Endothelial cell of umbilical vein (primary cell): Measurements from ENCODE around the gene DGKG. TPM values are rescaled to one million over a fixed set of nuclear protein-coding genes. Genes with fewer than 3 reads are reported as not detected.

ENCODE experiments used
- BruUV-seq: library from RNA; stranded (reverse); fragments of 400-500 nt; replicated peaks from 2 replicates; lab custom pipeline; 2021; lab: Mats Ljungman, UMichigan
- CTCF ChIA-PET: fragments of 300-600, 350-600 bp; sonication (Branson Sonifier 250); formaldehyde crosslinking; loops from one replicate; lab custom pipeline; 2021; ENCODE audit warnings: antibody characterized with exemption, inconsistent platforms; lab: Charles Lee
- POLR2A ChIA-PET: fragments of 300-600, 350-600 bp; sonication (Branson Sonifier 250); formaldehyde crosslinking; loops from one replicate; lab custom pipeline; 2021; ENCODE audit warnings: antibody characterized with exemption, inconsistent platforms; lab: Charles Lee
- DNase-seq: peaks from one replicate; pipeline ENCODE4 v3.0.0-alpha.2; 2011; ENCODE audit warnings: low read depth, low spot score
- FAIRE-seq: peaks from 2 replicates; lab custom pipeline; 2011; peaks lifted over from hg19 to GRCh38; lab: Jason Lieb, UNC
- H2AFZ ChIP-seq: 2 replicates; pipeline ENCODE4 v1.6.0; 2012; ENCODE audit warnings: low read depth, low read length, control low read depth, inconsistent platforms
- H3K27ac ChIP-seq: 2 replicates; pipeline ENCODE4 v1.5.1; 2011; ENCODE audit warnings: low read depth, mild to moderate bottlenecking, control low read depth, low read length, moderate library complexity; ENCODE audit not compliant: insufficient read depth
- H3K27me3 ChIP-seq, 2 experiments: 2 replicates each; pipeline versions ENCODE4 v1.6.0 to v1.6.1; 2011; ENCODE audit warnings: low read length in 2 of 2, mixed read lengths in 1 of 2; ENCODE audit not compliant: control insufficient read depth in 2 of 2, insufficient read depth in 2 of 2
- H3K36me3 ChIP-seq, 2 experiments: 2 replicates in 1 of 2; 3 replicates in 1 of 2; pipeline ENCODE4 v1.5.1; 2011; ENCODE audit warnings: low read length in 2 of 2, mild to moderate bottlenecking in 1 of 2, moderate library complexity in 1 of 2; ENCODE audit not compliant: control insufficient read depth in 2 of 2, insufficient read depth in 2 of 2; ENCODE audit errors: extremely low read depth in 1 of 2
- H3K4me1 ChIP-seq: 3 replicates; pipeline ENCODE4 v1.5.1; 2011; ENCODE audit warnings: mild to moderate bottlenecking, low read length; ENCODE audit not compliant: control insufficient read depth, insufficient read depth; ENCODE audit errors: extremely low read depth
- H3K4me2 ChIP-seq: 2 replicates; pipeline ENCODE4 v1.6.1; 2011; ENCODE audit warnings: low read length, control low read depth, mixed read lengths; ENCODE audit not compliant: insufficient read depth
- H3K4me3 ChIP-seq, 3 experiments: fragments of 200-600 bp in 1 of 3; sonication (generic), shearing (Covaris generic) in 1 of 3; replicated peaks in 1 of 3; 2 replicates each; pipeline ENCODE4 v1.5.1; 2011 to 2016; ENCODE audit warnings: control low read depth in 3 of 3, low read length in 3 of 3, mild to moderate bottlenecking in 2 of 3, inconsistent platforms in 1 of 3, low read depth in 1 of 3, moderate library complexity in 1 of 3; ENCODE audit not compliant: insufficient read depth in 1 of 3
- H3K79me2 ChIP-seq: 2 replicates; pipeline ENCODE4 v1.6.0; 2012; ENCODE audit warnings: low read length, inconsistent platforms; ENCODE audit not compliant: control insufficient read depth, insufficient read depth
- H3K9ac ChIP-seq: replicated peaks from 2 replicates; pipeline ENCODE3; 2011; ENCODE audit warnings: low read length, control low read depth; ENCODE audit not compliant: insufficient read depth; ENCODE audit errors: extremely low read depth
- H3K9me1 ChIP-seq: replicated peaks from 3 replicates; pipeline ENCODE4 v1.6.0; 2011; ENCODE audit warnings: mild to moderate bottlenecking, low read length; ENCODE audit not compliant: control insufficient read depth, insufficient read depth; ENCODE audit errors: extremely low read depth
- H3K9me3 ChIP-seq: replicated peaks from 2 replicates; pipeline ENCODE4 v1.5.1; 2012; ENCODE audit warnings: low read length, inconsistent platforms; ENCODE audit not compliant: control insufficient read depth, insufficient read depth
- H4K20me1 ChIP-seq: replicated peaks from 2 replicates; pipeline ENCODE3; 2011; ENCODE audit warnings: mild to moderate bottlenecking, low read length; ENCODE audit not compliant: control insufficient read depth, insufficient read depth; ENCODE audit errors: extremely low read depth
- CTCF ChIP-seq, 2 donors: IDR thresholded peaks; 1 replicate in 1 of 2; 2 replicates in 1 of 2; pipeline ENCODE4 v1.5.1; 2011; ENCODE audit warnings: low read length in 2 of 2, mild to moderate bottlenecking in 2 of 2, moderate library complexity in 2 of 2, control low read depth in 1 of 2, inconsistent platforms in 1 of 2, low read depth in 1 of 2; ENCODE audit not compliant: insufficient read depth in 1 of 2; ENCODE audit errors: extremely low read depth in 1 of 2
- EZH2 ChIP-seq: IDR thresholded peaks from 2 replicates; pipeline ENCODE4 v1.6.1; 2012; ENCODE audit warnings: borderline replicate concordance, low read depth, mild to moderate bottlenecking, moderate library complexity, low read length, inconsistent platforms; ENCODE audit not compliant: severe bottlenecking
- FOS ChIP-seq: IDR thresholded peaks from 2 replicates; pipeline ENCODE4 v1.6.1; 2011; ENCODE audit warnings: mild to moderate bottlenecking, low read length, moderate library complexity, borderline replicate concordance; ENCODE audit not compliant: insufficient read depth
- GATA2 ChIP-seq: IDR thresholded peaks from 2 replicates; pipeline ENCODE4 v1.7.0; 2011; ENCODE audit warnings: low read depth, mild to moderate bottlenecking, moderate library complexity, mixed read lengths, low read length; ENCODE audit not compliant: insufficient read length, insufficient read depth
- JUN ChIP-seq: IDR thresholded peaks from 2 replicates; pipeline ENCODE4 v1.6.1; 2011; ENCODE audit warnings: borderline replicate concordance, low read depth; ENCODE audit not compliant: insufficient read length, insufficient read depth
- MAX ChIP-seq: IDR thresholded peaks from 2 replicates; pipeline ENCODE4 v1.6.1; 2011; ENCODE audit not compliant: insufficient read depth, insufficient read length
- MYC ChIP-seq: IDR thresholded peaks from one replicate; pipeline ENCODE4 v1.6.1; 2011; ENCODE audit warnings: mild to moderate bottlenecking, low read depth, low read length
- POLR2A ChIP-seq: IDR thresholded peaks from 2 replicates; pipeline ENCODE4 v1.6.1; 2012; ENCODE audit warnings: low read depth, mild to moderate bottlenecking, control low read depth, low read length
- POLR2AphosphoS5 ChIP-seq: IDR thresholded peaks from 2 replicates; pipeline ENCODE4 v1.6.1; 2012; ENCODE audit warnings: low read depth, mild to moderate bottlenecking, control low read depth, low read length, moderate library complexity; ENCODE audit not compliant: insufficient read depth
- dilution Hi-C: fragments of 300-500 bp; cut with MboI; formaldehyde crosslinking; loops from one replicate; pipeline ENCODE4 v1.15.0; 2019; ENCODE audit warnings: low sequenced_read_pairs; ENCODE audit not compliant: extremely low pct_ligation_motif_present
- intact Hi-C: fragments of 100-400 bp; cut with micrococcal nuclease; formaldehyde crosslinking; loops from one replicate; pipeline ENCODE4 v1.10.0; 2022
- polyA plus RNA-seq, 4 experiments: library from polyadenylated mRNA; depleted of rRNA in 3 of 4; stranded (reverse) in 3 of 4; unstranded in 1 of 4; fragments of >200 nt; gene quantifications; 2 replicates each; pipeline versions ENCODE4 v1.2.1 to v1.2.3, GENCODE V29; 2011 to 2012; ENCODE audit warnings: missing spikeins in 1 of 4
- total RNA-seq: library from RNA; stranded (reverse); gene quantifications from 2 replicates; pipeline ENCODE4 v1.2.3, GENCODE V29; 2021

Gene DGKG
- total and polyA plus RNA-seq, 2 donors (not counting 3 experiments of a cell fraction or from before 2014, with no cell fraction given): not detected

GRCh38 chr3:186133980-186134379, 228.1 kb downstream of the DGKG start:
- Histone ChIP-seq H4K20me1 (no peaks in the 10 kb centered on the region), H3K9me3 (no peaks in the 10 kb centered on the region), H3K27me3 (no peaks in the 10 kb centered on the region), H3K79me2 (no peaks in the 10 kb centered on the region), H3K4me1 (no peaks in the 10 kb centered on the region), H3K27ac (no peak overlapping the region), H3K4me2 (no peak overlapping the region), H3K9ac (no peak overlapping the region), H3K36me3 (no peaks in the 10 kb centered on the region), H3K4me3 (no peak overlapping the region), H2AFZ (no peak overlapping the region), H3K9me1 (no peaks in the 10 kb centered on the region)
- intact Hi-C loops (no loop called here), dilution Hi-C loops (no loop called here)
- TF ChIP-seq GATA2 (no peak), CTCF (IDR thresholded peaks at IDR 0.05; ENCODE audit: extremely low read depth in 1 of 2, insufficient read depth in 1 of 2, low read depth in 1 of 2, low read length in 2 of 2) (no peak), EZH2 (no peak), MYC (no peak), POLR2AphosphoS5 (no peak), MAX (no peak), POLR2A (no peak), FOS (no peak), JUN (no peak)
- FAIRE-seq (no peak), DNase-seq (no peak)
- CTCF ChIA-PET: no interaction called here
- POLR2A ChIA-PET: no interaction called here
- BruUV-seq: no TSS peak
